Measurements from ENCODE around the gene SUSD1.
"Not testable (repeated sequence)": the region's sequence is repeated elsewhere in the genome, so short reads cannot be mapped to it uniquely, and the experiment has no call there.

SUSD1 gene

DNA sequence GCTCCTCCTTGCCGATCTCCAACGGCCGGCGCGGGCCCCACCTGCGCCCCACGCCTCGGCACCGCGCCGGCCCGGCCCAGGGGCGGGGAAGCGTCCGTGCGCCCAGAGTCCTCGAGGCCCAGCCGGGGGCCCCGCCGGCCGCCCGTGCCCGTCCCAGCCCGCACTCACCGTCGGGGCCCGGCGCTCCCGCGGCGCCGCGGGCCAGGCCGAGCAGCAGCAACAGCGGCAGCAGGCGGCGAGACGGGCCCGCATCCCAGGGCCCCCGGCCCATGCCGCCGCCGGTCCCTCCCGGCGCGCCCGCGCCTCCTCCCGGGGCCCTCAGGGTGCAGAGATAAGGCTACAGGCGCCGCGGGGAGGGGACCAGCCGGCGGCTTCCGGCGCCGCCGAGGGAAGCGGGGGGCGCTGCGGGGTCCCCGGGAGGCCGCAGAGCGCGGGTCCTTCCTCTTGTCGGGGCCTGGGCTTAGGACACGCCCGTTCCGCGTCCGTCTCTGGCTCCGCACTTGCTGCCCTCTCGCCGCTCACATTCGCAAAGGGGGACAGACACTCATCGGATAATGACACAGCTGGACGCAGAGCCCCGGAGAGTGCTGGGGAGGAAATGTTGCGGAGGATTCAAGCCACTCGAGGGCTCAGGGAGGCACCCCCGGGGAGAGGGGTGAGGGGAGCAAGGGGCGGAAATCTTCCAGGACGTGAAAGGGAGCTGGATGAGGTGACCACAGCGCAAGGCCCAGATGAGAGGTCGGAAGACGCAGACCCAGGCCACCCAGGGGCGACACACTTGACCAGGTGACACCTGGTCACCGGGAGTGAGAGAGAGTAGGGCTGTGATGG is at the start of gene SUSD1:
Gene SUSD1 (minus strand): TSS at position 333 of the 831 bp plus-strand sequence. CDS start 62 bp downstream, at position 271.
- H3K4me3 Mint-ChIP-seq = peak within 1 kb of the TSS; percentile 85
- no peaks in the 10 kb centered on the region for H3K9me3 Mint-ChIP-seq
- no peaks in the 10 kb centered on the region for H3K36me3 Mint-ChIP-seq (ENCODE audit: low read depth)
- peaks cover 53% of the 10 kb centered on the region for H3K4me1 Mint-ChIP-seq (ENCODE audit: low read depth)
- peak within 1 kb of the TSS; percentile 92 for H3K27ac Mint-ChIP-seq
- H3K27me3 Mint-ChIP-seq = peaks cover 34% of the 10 kb centered on the region

DNA sequence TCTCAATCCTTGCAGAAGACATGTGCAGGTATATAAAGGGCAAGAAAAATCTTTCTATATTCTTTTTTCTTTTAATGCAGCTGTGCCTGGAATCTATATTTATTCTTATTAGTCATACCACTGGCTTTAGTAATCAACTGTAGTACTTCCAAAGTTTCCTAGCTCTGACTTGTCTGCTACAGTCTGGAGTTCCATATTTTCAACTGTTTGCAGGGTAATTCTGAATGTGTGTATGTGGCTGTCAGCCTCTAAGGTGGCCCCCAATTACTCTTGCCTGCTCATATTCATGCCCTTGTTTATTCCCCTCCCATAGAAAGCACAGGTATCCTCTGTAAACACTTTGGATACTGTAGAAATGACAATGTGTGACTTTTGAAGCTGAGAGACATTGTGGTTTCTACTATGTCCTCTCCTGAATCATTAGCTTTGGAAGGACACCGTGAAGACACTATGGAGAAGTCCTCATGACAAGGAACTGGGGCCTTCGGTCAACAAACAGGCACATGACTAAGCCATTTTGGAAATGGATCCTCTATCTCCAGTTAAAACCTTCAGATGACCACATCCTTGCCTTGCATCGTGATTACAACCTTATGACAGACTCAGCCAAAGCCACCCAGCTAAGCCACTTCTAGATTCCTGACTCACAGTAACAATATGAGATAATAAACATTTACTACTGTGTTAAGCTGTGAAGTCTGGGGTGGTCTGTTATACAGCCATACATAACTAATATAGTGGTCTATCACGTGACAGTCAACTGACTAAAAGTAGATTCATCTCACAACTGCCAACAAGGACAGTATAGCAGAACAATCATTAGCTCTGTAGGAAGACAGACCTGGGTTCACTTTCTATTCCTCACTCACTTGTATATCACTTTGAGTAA is 49.5 kb upstream of the SUSD1 start:
- Mint-ChIP-seq H3K36me3 (ENCODE audit: low read depth) (peaks cover 76% of the 10 kb centered on the region), H3K4me3 (no peak overlapping the region), H3K27ac (no peak overlapping the region), H3K4me1 (ENCODE audit: low read depth) (peaks cover 7% of the 10 kb centered on the region), H3K27me3 (no peaks in the 10 kb centered on the region), H3K9me3 (no peaks in the 10 kb centered on the region)

DNA sequence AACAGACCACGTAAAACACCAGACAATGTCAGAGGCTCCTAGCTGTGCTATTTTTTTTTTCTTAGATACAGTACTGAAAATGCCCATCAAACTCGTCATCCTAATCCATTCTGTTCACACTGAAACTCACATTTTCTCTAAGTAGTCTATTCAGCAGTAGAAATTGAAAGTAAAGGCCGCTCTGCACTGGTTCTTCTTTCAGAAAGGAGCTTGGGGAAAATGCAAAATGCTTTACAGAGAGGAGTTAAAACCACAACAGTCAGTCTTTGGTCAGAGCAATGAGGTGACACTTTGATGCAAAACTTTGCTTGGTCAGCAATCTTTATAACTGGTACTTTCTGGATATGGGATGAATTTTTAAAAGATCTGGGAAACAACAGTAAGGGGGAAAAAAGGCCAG is 43.8 kb upstream of the SUSD1 start:
- Mint-ChIP-seq H3K27me3 (no peaks in the 10 kb centered on the region), H3K36me3 (ENCODE audit: low read depth) (peaks cover 61% of the 10 kb centered on the region), H3K4me3 (no peak overlapping the region), H3K27ac (peak overlapping the region; percentile 23), H3K4me1 (ENCODE audit: low read depth) (peaks cover 28% of the 10 kb centered on the region), H3K9me3 (no peaks in the 10 kb centered on the region)

DNA sequence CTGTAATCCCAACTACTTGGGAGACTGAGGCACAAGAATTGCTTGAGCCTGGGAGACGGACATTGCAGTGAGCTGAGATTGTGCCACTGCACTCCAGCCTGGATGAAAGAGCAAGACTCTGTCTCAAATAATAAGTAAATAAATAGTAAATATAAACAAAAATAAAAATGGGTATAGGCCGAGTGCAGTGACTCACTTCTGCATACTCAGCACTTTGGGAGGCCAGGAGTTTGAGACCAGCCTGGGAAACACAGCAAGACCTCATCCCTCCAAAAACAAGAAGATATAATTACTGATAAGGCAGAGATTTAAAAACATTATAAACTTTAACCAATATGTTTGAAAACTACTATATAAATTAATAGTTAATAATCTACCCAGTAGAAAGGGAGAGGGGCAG is 37.8 kb upstream of the SUSD1 start:
- Mint-ChIP-seq H3K4me1 (ENCODE audit: low read depth) (peaks cover 7% of the 10 kb centered on the region), H3K4me3 (no peak overlapping the region), H3K27ac (no peak overlapping the region), H3K27me3 (no peaks in the 10 kb centered on the region), H3K36me3 (ENCODE audit: low read depth) (peaks cover 66% of the 10 kb centered on the region), H3K9me3 (peaks cover 6% of the 10 kb centered on the region)

DNA sequence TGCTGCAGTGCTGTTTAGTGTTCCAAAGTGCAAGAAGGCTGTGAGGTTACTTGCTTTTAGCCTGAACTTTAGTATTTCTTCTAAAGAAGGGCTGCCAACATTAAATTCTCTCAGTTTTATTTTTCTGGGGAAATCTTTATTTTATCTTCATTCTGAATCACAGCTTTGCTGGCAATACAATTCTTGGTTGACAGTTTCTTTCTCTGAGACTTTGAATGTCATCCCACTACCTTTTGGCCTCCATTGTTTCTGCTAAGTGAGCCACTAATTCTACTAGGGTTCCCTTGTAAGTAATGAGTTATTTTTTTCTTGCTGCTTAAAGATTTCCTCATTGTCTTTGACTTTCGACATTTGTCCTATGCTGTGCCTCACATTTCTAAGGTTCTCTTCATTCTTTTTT is 32.4 kb upstream of the SUSD1 start:
- H3K9me3 Mint-ChIP-seq = peaks cover 16% of the 10 kb centered on the region
- H3K4me3 Mint-ChIP-seq = no peak overlapping the region
- no peaks in the 10 kb centered on the region for H3K4me1 Mint-ChIP-seq (ENCODE audit: low read depth)
- peaks cover 56% of the 10 kb centered on the region for H3K36me3 Mint-ChIP-seq (ENCODE audit: low read depth)
- no peaks in the 10 kb centered on the region for H3K27me3 Mint-ChIP-seq
- H3K27ac Mint-ChIP-seq = no peak overlapping the region

DNA sequence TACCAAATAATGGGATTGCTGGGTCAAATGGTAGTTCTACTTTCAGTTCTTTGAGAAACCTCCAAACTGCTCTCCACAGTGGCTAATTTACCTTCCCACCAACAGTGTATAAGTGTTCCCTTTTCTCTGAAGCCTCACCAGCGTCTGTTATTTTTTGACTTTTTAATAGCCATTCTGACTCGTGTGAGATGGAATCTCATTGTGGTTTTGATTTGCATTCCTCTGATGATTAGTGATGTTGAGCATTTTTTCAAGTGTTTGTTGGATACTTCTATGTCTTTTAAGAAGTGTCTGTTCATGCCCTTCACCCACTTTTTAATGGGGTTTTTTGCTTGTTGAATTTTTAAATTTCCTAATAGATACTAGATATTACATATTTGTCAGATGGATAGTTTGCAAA is 28.4 kb upstream of the SUSD1 start:
- Mint-ChIP-seq H3K27me3 (no peaks in the 10 kb centered on the region), H3K27ac (no peak overlapping the region), H3K9me3 (peaks cover 18% of the 10 kb centered on the region), H3K4me1 (ENCODE audit: low read depth) (no peaks in the 10 kb centered on the region), H3K36me3 (ENCODE audit: low read depth) (peaks cover 24% of the 10 kb centered on the region), H3K4me3 (no peak overlapping the region)

DNA sequence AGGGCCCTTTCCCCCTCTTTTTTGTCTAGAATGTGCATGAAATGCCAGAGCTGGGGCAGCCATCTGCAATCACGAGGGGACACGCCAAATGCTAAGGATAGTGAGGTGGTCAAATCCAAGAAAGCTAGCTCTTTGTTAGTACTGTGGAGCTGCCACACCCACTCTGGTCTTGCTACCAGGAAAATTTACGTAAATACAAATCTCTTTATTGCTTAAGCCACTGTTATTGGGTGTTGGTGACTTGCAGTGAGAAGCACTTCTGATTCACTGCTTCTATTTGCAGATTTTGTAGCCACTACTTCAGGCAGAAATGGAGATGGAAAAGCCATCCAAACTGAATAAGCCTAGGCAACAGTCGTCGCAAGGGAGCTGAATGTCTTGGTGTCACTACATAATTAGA is 25.6 kb upstream of the SUSD1 start:
- Mint-ChIP-seq H3K9me3 (peaks cover 4% of the 10 kb centered on the region), H3K36me3 (ENCODE audit: low read depth) (peaks cover 6% of the 10 kb centered on the region), H3K27me3 (no peaks in the 10 kb centered on the region), H3K4me3 (no peak overlapping the region), H3K4me1 (ENCODE audit: low read depth) (no peaks in the 10 kb centered on the region), H3K27ac (no peak overlapping the region)

DNA sequence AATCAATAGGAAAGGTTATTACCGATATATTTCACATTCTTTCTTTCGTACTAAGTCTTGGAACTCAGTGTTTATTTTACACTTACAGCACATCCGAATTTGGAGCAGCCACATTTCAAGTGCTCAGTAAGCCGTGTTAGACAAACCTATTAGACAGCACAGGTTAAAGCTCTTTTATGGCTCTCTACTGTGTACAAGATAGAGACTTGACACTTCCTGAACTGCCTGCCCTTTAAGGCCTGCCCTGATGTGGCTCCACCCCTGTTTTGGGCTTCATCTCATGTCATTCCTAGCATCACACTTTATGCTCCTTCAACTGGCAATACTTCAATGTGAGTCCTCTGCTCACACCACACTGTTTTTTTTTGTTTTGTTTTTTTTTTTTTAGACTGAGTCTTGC is 23.5 kb upstream of the SUSD1 start:
- Mint-ChIP-seq H3K9me3 (peaks cover 4% of the 10 kb centered on the region), H3K27me3 (no peaks in the 10 kb centered on the region), H3K4me3 (no peak overlapping the region), H3K36me3 (ENCODE audit: low read depth) (no peaks in the 10 kb centered on the region), H3K4me1 (ENCODE audit: low read depth) (peaks cover 6% of the 10 kb centered on the region), H3K27ac (no peak overlapping the region)

DNA sequence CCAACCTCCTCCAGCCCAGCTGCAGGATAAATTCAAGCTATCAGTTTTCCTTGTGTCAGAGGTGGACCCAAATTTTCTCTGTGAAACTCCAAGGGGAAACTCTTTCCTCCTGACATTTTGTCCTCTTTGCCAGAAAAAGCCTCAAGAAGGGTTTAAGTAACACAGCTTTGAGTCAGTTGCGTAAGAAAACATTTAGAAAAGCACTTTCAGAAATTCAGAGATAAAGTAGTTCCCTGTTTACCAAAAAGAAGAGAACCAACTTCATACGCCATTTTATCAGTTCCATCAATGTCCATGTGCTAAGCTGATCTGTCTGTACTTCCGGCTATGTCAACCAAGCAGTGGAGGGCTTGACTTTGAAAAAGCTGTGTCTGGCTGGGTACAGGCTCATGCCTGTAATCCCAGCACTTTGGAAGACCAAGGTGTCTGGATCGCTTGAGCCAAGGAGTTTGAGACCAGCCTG is 19.9 kb upstream of the SUSD1 start:
- Mint-ChIP-seq H3K27ac (no peak overlapping the region), H3K9me3 (no peaks in the 10 kb centered on the region), H3K27me3 (no peaks in the 10 kb centered on the region), H3K4me1 (ENCODE audit: low read depth) (peaks cover 8% of the 10 kb centered on the region), H3K4me3 (no peak overlapping the region), H3K36me3 (ENCODE audit: low read depth) (peaks cover 7% of the 10 kb centered on the region)

DNA sequence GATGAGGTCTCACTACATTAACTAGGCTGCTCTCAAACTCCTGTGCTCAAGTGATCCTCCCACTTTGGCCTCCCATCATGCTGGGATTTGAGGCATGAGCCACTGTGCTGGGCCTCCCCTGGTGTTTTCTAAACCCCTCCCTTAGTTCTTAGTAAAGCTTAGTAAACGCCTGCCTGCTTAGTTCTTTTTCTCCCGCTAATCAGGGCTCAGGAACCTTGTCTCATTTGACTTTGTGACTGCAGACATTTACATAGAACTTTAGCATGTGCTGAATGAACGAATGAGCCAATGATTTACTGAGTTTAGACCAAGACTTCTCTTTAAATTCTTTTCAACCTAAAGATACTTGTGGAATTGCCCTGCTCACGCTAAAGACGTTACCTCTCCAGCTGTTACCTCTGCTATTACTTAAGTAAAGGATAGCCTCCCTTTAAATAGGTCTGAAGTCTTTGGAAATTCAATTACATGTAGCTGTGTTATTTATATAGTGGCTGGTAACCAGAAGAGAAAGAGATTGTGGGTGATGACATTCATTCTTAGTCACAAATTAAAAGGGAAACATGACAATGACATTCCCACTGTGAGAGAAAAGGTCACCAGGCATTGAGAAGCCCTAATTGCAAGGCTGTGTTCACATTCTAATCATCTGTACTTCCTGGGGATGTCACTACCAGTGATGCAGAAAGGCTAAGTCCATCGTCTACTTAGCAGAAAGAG is 18.6 kb upstream of the SUSD1 start:
- Mint-ChIP-seq H3K27me3 (no peaks in the 10 kb centered on the region), H3K36me3 (ENCODE audit: low read depth) (peaks cover 7% of the 10 kb centered on the region), H3K27ac (no peak overlapping the region), H3K4me3 (no peak overlapping the region), H3K4me1 (ENCODE audit: low read depth) (peaks cover 8% of the 10 kb centered on the region), H3K9me3 (no peaks in the 10 kb centered on the region)

DNA sequence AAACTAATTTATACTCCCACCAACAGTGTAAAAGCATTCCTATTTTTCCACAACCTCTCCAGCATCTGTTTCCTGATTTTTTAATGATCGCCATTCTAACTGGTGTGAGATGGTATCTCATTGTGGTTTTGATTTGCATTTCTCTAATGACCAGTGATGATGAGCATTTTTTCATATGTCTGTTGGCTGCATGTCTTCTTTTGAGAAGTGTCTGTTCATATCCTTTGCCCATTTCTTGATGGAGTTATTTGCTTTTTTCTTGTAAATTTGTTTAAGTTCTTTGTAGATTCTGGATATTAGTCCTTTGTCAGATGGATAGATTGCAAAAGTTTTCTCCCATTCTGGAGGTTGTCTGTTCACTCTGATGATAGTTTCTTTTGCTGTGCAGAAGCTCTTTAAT is 15.2 kb upstream of the SUSD1 start:
- H3K36me3 Mint-ChIP-seq (ENCODE audit: low read depth); H3K4me1 Mint-ChIP-seq (ENCODE audit: low read depth); H3K27ac Mint-ChIP-seq; H3K4me3 Mint-ChIP-seq; H3K9me3 Mint-ChIP-seq; H3K27me3 Mint-ChIP-seq: not testable (repeated sequence)

DNA sequence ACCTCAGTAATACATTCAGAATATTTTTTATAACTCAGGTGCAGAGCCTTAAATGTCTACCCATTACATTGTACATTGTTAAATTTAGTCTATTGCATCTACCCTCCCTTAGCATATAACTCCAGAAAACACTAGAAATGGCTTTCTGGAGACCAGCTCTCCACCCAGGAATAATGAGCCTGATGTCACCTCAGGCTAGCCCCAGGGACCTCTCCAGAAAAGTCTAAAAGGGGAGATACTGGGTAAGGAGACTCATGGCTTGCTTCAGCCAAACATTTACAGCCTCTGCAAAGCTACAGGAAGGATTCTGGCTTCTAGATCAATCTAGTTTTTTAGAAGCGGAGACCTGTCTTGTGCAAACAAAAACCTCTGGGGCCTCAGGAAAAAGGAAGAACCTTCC is 13.8 kb upstream of the SUSD1 start:
- no peaks in the 10 kb centered on the region for H3K27me3 Mint-ChIP-seq

DNA sequence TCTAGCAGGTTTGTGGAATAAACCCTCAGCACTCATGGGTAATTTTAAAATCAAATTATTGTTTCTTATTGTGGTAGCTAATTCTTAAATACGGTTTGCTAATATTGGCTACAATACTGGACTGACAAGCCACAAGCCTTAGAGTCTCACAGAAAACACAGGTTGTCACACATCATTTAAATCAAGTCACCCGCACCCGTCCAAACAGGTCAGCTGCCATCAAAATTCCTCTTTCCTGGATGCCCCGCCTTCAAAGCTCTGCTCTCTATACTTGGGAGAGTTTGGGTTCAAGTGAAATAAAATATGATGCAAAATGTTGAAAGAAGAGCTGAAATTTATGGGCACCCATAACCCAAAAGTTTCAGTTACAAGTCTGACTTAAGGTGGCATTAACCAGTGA is 12.3 kb upstream of the SUSD1 start:
- Mint-ChIP-seq H3K36me3 (ENCODE audit: low read depth) (peaks cover 12% of the 10 kb centered on the region), H3K4me3 (no peak overlapping the region), H3K9me3 (peaks cover 8% of the 10 kb centered on the region), H3K27ac (no peak overlapping the region), H3K4me1 (ENCODE audit: low read depth) (peaks cover 3% of the 10 kb centered on the region), H3K27me3 (peaks cover 5% of the 10 kb centered on the region)

More for the DNA sequence above, 13.8 kb upstream of the SUSD1 start:
- H3K4me3 Mint-ChIP-seq = no peak overlapping the region
- H3K27ac Mint-ChIP-seq = no peak overlapping the region
- peaks cover 7% of the 10 kb centered on the region for H3K36me3 Mint-ChIP-seq (ENCODE audit: low read depth)
- peaks cover 5% of the 10 kb centered on the region for H3K4me1 Mint-ChIP-seq (ENCODE audit: low read depth)
- no peaks in the 10 kb centered on the region for H3K9me3 Mint-ChIP-seq

DNA sequence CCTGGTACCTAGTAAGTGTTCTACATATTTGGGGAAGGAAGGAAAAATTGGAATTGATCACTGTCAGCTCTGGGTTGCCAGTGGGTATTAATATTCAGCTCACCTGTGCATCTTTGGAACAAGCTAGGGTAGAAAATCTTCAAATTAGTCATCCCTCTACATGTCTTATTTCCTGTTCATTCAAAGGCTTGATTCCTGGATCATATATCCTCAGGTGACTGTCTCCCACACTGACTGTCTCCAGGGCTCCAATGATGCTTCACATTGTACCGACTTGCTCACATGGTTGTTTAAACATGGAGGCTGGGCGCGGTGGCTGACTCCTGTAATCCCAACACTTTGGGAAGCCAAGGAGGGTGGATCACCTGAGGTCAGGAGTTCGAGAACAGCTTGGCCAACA is 11.6 kb upstream of the SUSD1 start:
- H3K27me3 Mint-ChIP-seq = peaks cover 7% of the 10 kb centered on the region
- H3K27ac Mint-ChIP-seq = no peak overlapping the region
- H3K4me1 Mint-ChIP-seq (ENCODE audit: low read depth) = peaks cover 5% of the 10 kb centered on the region
- H3K9me3 Mint-ChIP-seq = peaks cover 10% of the 10 kb centered on the region
- peaks cover 14% of the 10 kb centered on the region for H3K36me3 Mint-ChIP-seq (ENCODE audit: low read depth)
- H3K4me3 Mint-ChIP-seq = no peak overlapping the region

DNA sequence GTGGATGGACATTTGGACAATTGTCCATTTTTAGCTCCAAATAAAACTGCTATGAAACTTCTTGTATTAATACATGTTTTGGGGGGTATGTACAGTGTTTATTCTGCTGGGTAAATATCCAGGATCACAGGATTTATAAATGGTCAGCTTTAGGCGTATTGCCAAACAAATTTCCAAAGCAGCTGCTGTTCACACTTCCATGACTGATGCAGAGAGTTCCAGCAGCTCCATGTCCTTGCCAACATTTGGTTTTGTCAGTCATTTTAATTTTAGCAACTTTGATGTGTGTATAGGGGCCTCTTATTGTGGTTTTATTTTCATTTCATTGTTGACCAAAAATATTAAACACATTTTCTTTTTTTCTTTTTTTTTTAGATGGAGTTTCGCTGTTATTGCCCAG is 9.8 kb upstream of the SUSD1 start:
- peaks cover 7% of the 10 kb centered on the region for H3K27me3 Mint-ChIP-seq
- no peak overlapping the region for H3K27ac Mint-ChIP-seq
- no peak overlapping the region for H3K4me3 Mint-ChIP-seq
- H3K9me3 Mint-ChIP-seq = peaks cover 10% of the 10 kb centered on the region
- peaks cover 7% of the 10 kb centered on the region for H3K36me3 Mint-ChIP-seq (ENCODE audit: low read depth)
- H3K4me1 Mint-ChIP-seq (ENCODE audit: low read depth) = peaks cover 22% of the 10 kb centered on the region
